Mammary epithelial cell (primary cell): Measurements from ENCODE around the gene RAP2B.

ENCODE experiments used
- CTCF ChIP-seq, 2 donors: IDR thresholded peaks in 1 of 2; conservative IDR thresholded peaks in 1 of 2; 2 replicates each; pipeline ENCODE4 v1.5.1; 2011 to 2012; ENCODE audit warnings: inconsistent platforms in 2 of 2, low read length in 2 of 2, mild to moderate bottlenecking in 2 of 2, control low read depth in 1 of 2, low read depth in 1 of 2; ENCODE audit not compliant: insufficient read depth in 1 of 2; ENCODE audit errors: extremely low read depth in 1 of 2
- EZH2 ChIP-seq: IDR thresholded peaks from 2 replicates; pipeline ENCODE4 v1.6.1; 2012; ENCODE audit warnings: low read length, inconsistent platforms, borderline replicate concordance

DNA sequence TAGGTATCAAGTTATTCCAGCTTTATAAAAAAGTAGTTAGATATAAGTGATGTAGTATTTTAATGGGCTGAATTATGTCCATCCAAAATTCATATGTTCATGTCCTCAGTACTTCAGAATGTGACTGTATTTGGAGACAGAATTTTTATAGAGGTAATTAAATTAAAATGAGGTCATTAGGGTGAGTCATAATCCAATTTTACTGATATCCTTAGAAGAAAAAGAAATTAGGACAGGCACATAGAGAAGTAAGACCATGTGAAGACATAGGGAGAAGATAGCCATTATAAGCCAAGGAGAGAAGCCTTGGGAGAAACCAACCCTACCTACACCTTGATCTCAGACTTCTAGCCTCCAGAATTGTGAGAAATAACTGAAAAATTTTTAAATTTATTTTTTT is 30.3 kb downstream of the RAP2B start:
- TF ChIP-seq CTCF (conservative IDR thresholded peaks at IDR 0.05 in 1 of 2, IDR thresholded peaks at IDR 0.05 in 1 of 2; ENCODE audit: extremely low read depth in 1 of 2, insufficient read depth in 1 of 2, low read depth in 1 of 2, low read length in 2 of 2) (no peak), EZH2 (no peak)
